ENCODE data around the gene TOB1.

GRCh38 chr17:50831471-50831928 is 34.7 kb downstream of the TOB1 start:
- TF ChIP-seq POLR2A (IDR thresholded peaks at IDR 0.05; ENCODE audit: low read length) (no peak), GATA1 (IDR thresholded peaks at IDR 0.05; ENCODE audit: low read depth, low read length) (no peak)
